IPS-11a (cell line): ENCODE data around the gene STRBP.

Source experiments
- H3K4me3 ChIP-seq: one replicate; pipeline ENCODE4 v1.5.1; 2013; ENCODE audit warnings: low read depth, low read length, control low read depth

STRBP gene

GRCh38 chr9:123105490-123105889 is 162.9 kb downstream of the STRBP start:
- H3K4me3 ChIP-seq = no peak overlapping the region

GRCh38 chr9:123104807-123105206 is 163.6 kb downstream of the STRBP start:
- H3K4me3 ChIP-seq = no peak overlapping the region

DNA sequence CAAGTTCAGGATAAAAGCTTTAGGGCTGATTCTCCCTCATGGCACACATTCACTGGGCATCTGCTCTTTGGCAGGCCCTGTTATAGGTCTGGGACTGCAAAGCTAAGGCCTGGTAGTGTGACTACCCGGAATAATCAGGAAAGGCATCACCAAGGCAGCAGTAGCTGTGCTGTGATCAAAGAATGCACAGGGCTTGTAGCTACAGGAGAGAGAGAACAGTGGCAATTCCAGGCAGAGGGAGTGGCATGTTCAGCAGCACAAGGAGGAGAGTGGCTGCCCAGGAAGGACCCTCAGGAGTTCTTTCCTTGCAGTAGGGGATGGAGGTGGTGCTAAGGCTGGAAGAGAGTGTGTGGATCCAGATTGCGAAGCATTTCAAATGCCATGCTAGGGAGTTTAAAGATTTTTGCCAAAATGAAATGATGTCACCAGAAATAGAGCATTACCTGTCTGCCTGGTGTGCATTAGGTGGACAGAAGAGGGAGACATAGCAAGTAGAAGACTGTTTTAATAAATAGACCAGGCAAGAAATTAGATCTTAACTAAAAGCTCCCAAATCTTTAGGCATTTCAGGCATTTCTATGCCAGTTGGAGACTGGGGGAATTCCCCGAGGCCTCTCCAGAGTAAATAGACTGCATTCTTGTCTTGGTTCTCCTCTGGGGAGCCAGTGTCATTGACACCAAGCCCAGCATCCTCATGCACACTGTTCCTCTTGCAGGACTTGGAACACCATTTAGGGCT is 165.8 kb downstream of the STRBP start:
- no peak overlapping the region for H3K4me3 ChIP-seq

GRCh38 chr9:123099548-123099947 is 168.8 kb downstream of the STRBP start:
- no peak overlapping the region for H3K4me3 ChIP-seq

DNA sequence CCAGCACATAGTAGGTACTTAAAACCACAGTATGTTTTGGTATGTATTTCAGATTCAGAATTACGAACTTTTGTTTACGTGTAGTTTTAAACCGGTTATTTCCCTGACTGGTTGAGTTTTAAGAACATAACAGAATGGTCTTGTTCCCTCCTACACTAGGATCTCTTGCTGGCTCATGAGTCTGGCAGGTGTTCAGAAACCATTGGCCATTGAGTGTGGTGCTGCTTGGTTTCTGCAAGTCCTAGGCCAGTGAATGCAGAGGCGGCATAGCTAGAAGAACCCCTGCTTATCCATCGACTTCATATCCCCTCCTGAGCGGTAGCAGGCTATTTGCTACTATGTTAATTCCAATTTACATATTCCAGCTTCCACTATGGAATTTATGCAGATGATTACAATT is 169.3 kb downstream of the STRBP start:
- no peak overlapping the region for H3K4me3 ChIP-seq

GRCh38 chr9:123098096-123098459 is 170.3 kb downstream of the STRBP start:
- H3K4me3 ChIP-seq = no peak overlapping the region

- no peak overlapping the region for H3K4me3 ChIP-seq
Measured at GRCh38 chr9:123097430-123098095, 170.8 kb downstream of the STRBP start.

GRCh38 chr9:123096987-123097386 is 171.4 kb downstream of the STRBP start:
- no peak overlapping the region for H3K4me3 ChIP-seq

GRCh38 chr9:123093141-123093540 is 175.2 kb downstream of the STRBP start:
- H3K4me3 ChIP-seq = no peak overlapping the region

GRCh38 chr9:123091459-123091858 is 176.9 kb downstream of the STRBP start:
- H3K4me3 ChIP-seq = no peak overlapping the region

- H3K4me3 ChIP-seq = no peak overlapping the region
Measured at GRCh38 chr9:123090956-123091355, 177.4 kb downstream of the STRBP start.

DNA sequence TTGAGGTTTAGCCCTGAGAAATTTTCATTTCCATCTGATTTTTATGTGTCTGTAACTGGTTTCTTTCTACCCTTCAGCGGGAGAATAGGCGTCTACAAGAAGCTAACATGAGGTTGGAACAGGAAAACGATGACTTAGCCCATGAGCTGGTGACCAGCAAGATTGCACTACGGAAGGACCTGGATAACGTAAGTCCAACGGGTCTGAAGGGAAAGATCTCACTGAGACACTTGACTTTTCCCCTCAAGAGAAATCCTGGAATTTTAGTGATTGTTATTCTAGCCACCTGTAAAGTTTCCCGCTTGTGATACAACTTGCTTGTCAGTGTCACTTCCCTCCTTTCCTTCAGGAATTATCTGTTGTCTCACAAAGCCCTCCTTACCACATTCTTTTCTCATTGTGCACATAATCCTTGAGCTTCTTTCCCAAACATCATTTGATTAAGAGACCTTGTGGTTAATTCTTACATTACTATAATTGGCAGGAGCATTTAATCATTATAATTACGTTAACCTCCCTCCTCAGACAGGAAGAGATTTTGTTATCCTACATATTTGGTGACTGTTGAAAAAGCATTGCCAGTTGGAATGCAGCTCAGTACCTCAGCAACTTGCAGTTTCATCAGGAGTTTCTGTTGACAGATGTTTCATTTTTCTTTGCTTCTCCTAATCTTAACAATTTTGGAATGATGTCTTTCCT is 178.0 kb downstream of the STRBP start:
- no peak overlapping the region for H3K4me3 ChIP-seq

DNA sequence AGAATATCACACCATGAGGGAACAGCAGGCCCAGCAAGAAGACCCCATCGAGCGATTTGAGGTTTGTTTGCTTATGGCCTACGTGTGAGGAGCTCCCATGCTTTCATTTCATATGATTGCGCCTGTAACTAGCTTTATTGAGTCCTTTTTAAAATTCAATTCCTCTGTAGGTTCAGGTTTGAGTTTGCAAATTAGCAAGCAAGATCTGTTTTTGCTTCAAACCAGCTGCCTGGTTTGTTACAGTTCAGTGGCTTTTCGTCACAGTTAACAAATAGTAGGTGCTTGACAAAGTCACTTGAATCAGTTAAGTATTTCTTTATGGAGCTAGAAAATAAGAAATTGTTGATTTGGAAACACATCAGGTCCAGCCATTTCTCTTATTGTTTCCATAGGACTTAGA is 178.6 kb downstream of the STRBP start:
- no peak overlapping the region for H3K4me3 ChIP-seq

DNA sequence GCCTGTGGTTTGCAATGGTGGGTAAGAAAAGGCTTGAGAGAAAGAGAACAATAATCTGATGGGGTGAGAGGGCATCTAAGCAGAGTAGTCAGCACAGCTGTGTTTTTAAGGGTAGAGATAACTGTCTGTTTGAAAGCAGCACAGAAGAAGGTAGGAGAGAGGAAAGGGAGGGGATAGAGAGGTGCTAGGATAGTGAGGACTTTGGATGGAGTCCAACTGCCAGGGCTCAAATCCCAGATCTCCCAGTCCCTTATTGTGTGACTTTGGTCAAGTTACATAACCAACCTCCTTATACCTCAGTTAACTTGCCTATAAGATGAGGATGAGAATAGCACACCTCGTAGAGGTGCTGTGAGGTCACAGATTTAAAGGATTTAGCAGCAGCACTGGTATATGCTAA is 179.3 kb downstream of the STRBP start:
- no peak overlapping the region for H3K4me3 ChIP-seq

DNA sequence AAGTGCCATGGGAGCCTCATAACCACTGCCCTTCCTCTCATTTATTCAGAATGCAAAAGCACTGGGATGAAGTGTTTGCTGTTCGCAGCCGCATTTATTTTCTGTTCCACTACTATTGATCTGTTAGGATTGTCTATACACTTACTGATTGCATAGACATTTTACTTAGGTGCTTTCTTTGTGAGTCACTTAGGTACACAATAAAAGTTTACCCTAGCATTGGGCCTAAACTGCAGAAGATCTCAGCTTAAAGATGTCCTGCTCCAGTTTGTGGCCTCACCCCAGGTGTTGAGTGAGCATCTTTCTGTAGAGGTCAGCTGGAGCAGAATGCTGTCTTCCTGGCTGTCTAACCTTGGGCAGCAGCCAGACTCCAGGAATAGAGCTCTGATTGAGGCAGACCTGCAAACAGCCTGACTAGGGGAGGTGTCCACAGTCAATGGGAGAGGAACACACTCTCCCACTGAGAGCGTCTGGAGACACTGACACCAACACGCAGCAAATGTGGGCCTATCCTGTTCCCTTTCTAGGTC is 181.0 kb downstream of the STRBP start:
- no peak overlapping the region for H3K4me3 ChIP-seq

- no peak overlapping the region for H3K4me3 ChIP-seq
Measured at GRCh38 chr9:123085916-123086315, 182.5 kb downstream of the STRBP start.

DNA sequence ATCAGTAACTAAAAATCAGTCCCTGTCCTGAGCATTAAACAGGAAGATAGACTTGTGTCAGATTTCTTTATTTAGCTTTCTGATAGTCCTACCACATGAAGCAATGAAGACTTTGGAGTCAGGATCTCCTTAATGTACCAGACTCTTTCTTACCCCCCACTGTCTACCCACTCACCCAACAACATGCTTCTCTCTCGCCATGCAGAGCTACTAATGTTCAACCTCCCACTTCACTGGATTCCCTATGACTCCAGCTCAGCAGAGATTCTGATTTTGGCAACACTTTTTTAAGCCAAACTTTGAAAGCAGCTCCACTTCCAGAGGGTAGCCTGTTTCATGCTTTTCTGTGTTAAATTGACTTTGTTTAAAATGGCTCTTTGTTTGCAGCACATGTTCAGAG is 184.1 kb downstream of the STRBP start:
- no peak overlapping the region for H3K4me3 ChIP-seq

GRCh38 chr9:123083680-123084079 is 184.7 kb downstream of the STRBP start:
- no peak overlapping the region for H3K4me3 ChIP-seq

DNA sequence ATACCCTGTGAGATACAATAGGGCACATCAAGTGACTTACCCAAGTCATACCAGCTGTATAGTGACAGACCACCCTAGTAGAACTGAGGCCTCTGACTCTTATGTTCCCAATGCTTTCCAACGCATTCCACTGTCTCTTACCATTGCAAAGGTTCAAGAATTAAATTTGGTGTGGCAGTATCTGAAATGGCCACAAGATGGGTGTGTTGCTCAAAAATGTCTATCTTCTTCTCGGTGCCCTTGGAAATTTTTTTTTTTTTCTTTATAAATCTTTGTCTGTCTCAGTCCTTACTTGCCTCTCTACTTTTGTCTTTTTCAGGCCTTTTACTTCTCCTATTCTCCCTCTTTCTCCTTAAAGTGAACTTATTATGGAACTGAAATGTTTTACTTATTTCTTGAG is 186.6 kb downstream of the STRBP start:
- no peak overlapping the region for H3K4me3 ChIP-seq

DNA sequence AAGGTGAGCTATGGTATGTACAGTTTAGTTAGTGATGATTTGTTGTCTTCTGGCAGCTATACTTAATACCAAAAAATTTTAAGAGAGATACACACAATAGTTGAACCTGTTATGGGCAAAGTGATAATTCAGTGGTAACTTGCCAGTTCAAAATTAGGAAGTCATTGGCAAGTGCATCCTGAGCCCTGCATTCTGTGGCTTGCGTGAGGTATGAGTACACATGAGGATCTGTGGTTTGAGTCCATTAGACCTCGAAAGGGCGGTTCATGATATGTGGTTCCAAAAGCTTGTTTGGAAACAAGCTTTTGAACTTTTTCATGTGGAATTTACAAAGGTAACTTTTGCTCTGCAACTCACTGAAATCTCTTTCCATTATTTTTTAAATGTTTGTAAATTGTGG is 187.9 kb downstream of the STRBP start:
- H3K4me3 ChIP-seq = no peak overlapping the region

- no peak overlapping the region for H3K4me3 ChIP-seq
Measured at GRCh38 chr9:123074628-123075027, 193.8 kb downstream of the STRBP start.

DNA sequence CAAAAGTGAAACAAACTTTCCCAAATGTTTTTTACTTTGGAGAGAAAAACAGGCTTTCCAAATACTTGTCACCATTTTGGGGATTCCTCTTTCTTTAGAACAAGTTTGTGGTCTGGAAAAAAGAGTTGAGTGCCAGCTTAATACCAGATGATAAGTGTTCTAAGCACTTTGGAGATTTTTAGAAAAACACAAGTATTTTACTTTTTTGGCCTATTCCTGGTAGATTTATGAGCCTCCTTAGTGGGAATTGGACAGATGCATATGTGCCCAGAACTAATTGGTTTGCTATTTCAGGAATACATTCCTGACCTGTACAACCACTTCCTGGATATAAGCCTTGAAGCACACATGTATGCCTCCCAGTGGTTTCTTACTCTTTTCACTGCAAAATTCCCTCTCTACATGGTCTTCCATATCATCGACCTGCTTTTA is 194.4 kb downstream of the STRBP start:
- H3K4me3 ChIP-seq = no peak overlapping the region
